Measurements from ENCODE around the gene SMIM13. TPM values are rescaled to one million over a fixed set of nuclear protein-coding genes. Genes with fewer than 3 reads are reported as not detected.
A peak's percentile ranks its signal among the peaks of the same experiment; 100 is the strongest.
"Not testable (repeated sequence)": the region's sequence is repeated elsewhere in the genome, so short reads cannot be mapped to it uniquely, and the experiment has no call there.

The SMIM13 gene
- total RNA-seq, 1 experiment from 2014 or later = 5.7 TPM

DNA sequence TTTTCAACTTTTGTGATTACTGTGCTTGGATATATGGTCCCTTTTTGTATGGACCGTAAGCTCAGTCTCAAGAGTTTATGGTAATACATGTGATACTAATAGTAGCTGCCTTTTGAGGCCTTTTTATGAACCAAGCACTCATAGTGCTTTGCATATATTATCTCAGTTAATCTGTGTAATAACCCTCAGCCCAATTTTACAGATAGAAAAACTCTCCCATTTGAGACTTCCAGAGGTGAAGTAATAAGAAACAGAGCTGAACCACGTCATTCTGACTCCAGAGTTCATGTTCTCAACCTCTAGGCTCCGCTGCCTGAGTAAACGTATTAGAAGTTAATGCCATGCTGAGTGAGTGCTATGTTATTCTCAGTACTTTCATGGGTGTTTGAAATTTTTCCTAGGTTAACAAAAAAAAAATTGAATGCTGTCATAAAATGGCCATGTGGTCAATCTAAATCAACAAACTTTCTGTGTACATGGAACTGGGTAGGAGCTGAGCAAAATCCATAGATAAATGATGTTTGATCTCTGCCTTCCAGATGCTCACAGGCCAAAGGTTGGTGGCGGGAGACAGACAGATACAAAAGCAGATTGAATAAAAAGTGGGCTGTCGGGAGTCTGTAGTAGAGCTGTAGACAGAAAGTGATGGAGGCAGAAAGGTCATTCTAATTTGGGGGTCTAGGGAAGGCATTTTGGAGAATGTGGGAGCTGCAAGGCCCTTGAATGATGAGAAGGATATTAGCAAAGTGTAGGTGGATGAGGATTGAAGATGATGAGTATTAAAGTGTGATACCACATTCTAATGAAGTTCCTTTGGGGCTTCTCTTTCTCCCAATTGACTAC lies 26.9 kb upstream of the SMIM13 start:
- H3K4me3 ChIP-seq (ENCODE audit: insufficient read depth, low read depth, low read length) = no peak overlapping the region
- no peak for DNase-seq
- no peaks in the 10 kb centered on the region for H3K27me3 ChIP-seq (ENCODE audit: control insufficient read depth, insufficient read depth, low read length)
- H3K36me3 ChIP-seq (replicated peaks; ENCODE audit: control insufficient read depth, insufficient read depth, low read length) = no peaks in the 10 kb centered on the region

GRCh38 chr6:11067348-11067747 lies 26.3 kb upstream of the SMIM13 start:
- no peak for DNase-seq
- no peaks in the 10 kb centered on the region for H3K27me3 ChIP-seq (ENCODE audit: control insufficient read depth, insufficient read depth, low read length)
- H3K36me3 ChIP-seq (replicated peaks; ENCODE audit: control insufficient read depth, insufficient read depth, low read length) = no peaks in the 10 kb centered on the region
- H3K4me3 ChIP-seq (ENCODE audit: insufficient read depth, low read depth, low read length) = no peak overlapping the region

- Histone ChIP-seq H3K27me3 (ENCODE audit: control insufficient read depth, insufficient read depth, low read length) (no peaks in the 10 kb centered on the region), H3K4me3 (ENCODE audit: insufficient read depth, low read depth, low read length) (no peak overlapping the region), H3K36me3 (replicated peaks; ENCODE audit: control insufficient read depth, insufficient read depth, low read length) (no peaks in the 10 kb centered on the region)
- no peak for DNase-seq
Observed at GRCh38 chr6:11069760-11070159, 23.9 kb upstream of the SMIM13 start.

DNA sequence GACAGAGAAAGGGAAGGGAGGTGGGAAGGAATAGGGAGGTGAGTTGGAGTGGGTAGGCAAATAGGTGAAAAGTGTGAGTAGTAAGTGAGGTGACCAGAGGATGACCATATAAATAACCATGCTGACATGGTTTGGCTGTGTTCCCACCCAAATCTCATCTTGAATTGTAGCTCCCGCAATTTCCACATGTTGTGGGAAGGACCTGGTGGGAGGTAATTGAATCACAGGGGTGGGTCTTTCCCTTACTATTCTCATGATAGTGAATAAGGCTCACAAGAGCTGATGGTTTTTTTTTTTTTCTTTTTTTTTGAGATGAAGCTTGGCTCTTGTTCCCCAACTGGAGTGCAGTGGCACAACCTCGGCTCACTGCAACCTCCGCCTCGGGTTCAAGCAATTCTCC lies 21.5 kb upstream of the SMIM13 start:
- H3K27me3 ChIP-seq (ENCODE audit: control insufficient read depth, insufficient read depth, low read length) = no peaks in the 10 kb centered on the region
- no peaks in the 10 kb centered on the region for H3K36me3 ChIP-seq (replicated peaks; ENCODE audit: control insufficient read depth, insufficient read depth, low read length)
- no peak for DNase-seq
- no peak overlapping the region for H3K4me3 ChIP-seq (ENCODE audit: insufficient read depth, low read depth, low read length)

DNA sequence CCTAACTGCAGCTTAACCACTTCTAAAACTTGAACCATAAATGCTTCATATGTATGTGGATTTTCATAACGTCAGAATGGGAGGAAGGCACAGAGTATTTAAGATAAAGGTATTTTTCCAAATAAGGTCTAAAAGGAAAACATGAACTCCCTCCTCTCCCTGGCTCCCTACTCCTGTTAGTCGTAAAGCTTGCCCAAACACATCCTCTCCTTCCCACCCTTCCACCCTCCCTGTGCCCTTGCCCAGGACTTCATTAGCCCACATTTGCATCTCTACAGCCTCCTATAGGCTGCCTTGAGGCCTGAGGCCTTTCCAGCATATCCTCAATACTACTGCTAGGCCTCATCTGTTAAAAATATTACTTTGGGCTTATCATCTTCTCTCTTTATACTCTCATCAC lies 17.1 kb upstream of the SMIM13 start:
- no peaks in the 10 kb centered on the region for H3K27me3 ChIP-seq (ENCODE audit: control insufficient read depth, insufficient read depth, low read length)
- DNase-seq = peak; percentile 35
- no peak overlapping the region for H3K4me3 ChIP-seq (ENCODE audit: insufficient read depth, low read depth, low read length)
- no peaks in the 10 kb centered on the region for H3K36me3 ChIP-seq (replicated peaks; ENCODE audit: control insufficient read depth, insufficient read depth, low read length)

- H3K27me3 ChIP-seq (ENCODE audit: control insufficient read depth, insufficient read depth, low read length) = no peaks in the 10 kb centered on the region
- H3K36me3 ChIP-seq (replicated peaks; ENCODE audit: control insufficient read depth, insufficient read depth, low read length) = no peaks in the 10 kb centered on the region
- no peak overlapping the region for H3K4me3 ChIP-seq (ENCODE audit: insufficient read depth, low read depth, low read length)
- no peak for DNase-seq
Observed at GRCh38 chr6:11078266-11078665, 15.4 kb upstream of the SMIM13 start.

DNA sequence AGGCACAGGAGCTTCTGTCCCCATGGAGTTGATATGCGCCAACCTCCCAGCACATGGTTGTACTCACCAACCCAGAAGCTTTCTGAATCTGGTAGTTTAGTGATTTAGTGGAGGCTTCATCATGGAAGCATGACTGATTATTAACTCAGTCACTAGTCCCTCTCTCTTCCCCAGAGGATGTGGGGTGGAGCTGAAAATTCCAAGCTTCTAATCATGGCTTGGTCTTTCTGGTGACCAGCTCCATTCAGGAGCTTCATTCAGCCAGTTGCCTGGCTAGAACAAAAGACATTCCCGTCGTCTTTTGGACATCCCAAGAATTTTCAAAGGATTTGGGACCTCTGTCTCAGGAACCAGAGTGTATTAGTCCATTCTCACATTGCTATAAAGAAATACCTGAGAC lies 13.3 kb upstream of the SMIM13 start:
- no peak for DNase-seq
- H3K36me3 ChIP-seq (replicated peaks; ENCODE audit: control insufficient read depth, insufficient read depth, low read length) = no peaks in the 10 kb centered on the region
- no peak overlapping the region for H3K4me3 ChIP-seq (ENCODE audit: insufficient read depth, low read depth, low read length)

DNA sequence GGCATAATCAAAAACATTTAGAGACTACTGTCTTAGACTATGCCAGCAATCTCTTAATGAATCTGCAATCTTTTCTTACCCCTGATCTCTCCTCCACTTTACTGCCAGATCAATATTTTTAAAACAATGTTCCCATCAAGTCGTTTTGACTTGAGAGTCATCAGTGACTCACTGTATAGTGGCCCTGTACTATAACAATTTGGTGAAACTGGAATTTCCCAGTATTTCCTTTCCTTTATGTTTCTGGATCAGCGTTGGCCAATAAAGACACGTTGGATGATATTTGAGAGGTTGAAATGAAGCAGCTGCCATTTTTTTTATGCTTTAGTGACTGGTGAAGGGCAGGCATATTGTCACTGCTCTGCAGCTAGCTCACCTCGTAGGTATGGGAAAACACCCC lies 10.1 kb upstream of the SMIM13 start:
- no peak for DNase-seq
- Histone ChIP-seq H3K36me3 (replicated peaks; ENCODE audit: control insufficient read depth, insufficient read depth, low read length) (no peaks in the 10 kb centered on the region), H3K4me3 (ENCODE audit: insufficient read depth, low read depth, low read length) (no peak overlapping the region), H3K27me3 (ENCODE audit: control insufficient read depth, insufficient read depth, low read length) (no peaks in the 10 kb centered on the region)

More for the DNA sequence above, 13.3 kb upstream of the SMIM13 start:
- no peaks in the 10 kb centered on the region for H3K27me3 ChIP-seq (ENCODE audit: control insufficient read depth, insufficient read depth, low read length)

DNA sequence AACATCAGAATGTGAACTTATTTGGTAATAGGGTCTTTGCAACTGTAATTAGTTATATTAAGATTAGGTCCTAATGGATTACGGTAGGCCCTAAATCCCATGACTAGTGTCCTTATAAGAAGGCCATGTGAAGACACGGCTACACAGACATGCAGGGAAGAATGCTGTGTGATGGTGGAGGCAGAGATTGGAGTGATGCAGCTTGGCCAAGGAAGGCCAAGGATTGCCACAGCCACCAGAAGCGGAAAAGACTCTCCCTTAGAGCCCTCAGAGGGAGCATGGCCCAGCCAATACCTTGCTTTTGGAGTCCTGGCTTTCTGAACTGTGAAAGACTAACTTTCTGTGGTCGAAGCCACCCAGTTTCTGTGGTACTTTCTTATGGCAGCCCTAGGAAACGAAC lies 9.7 kb upstream of the SMIM13 start:
- Histone ChIP-seq H3K4me3 (ENCODE audit: insufficient read depth, low read depth, low read length) (no peak overlapping the region), H3K27me3 (ENCODE audit: control insufficient read depth, insufficient read depth, low read length) (no peaks in the 10 kb centered on the region), H3K36me3 (replicated peaks; ENCODE audit: control insufficient read depth, insufficient read depth, low read length) (no peaks in the 10 kb centered on the region)
- no peak for DNase-seq

GRCh38 chr6:11085758-11086435 lies 7.7 kb upstream of the SMIM13 start:
- DNase-seq = no peak
- no peaks in the 10 kb centered on the region for H3K36me3 ChIP-seq (replicated peaks; ENCODE audit: control insufficient read depth, insufficient read depth, low read length)
- no peak overlapping the region for H3K4me3 ChIP-seq (ENCODE audit: insufficient read depth, low read depth, low read length)
- no peaks in the 10 kb centered on the region for H3K27me3 ChIP-seq (ENCODE audit: control insufficient read depth, insufficient read depth, low read length)

- H3K4me3 ChIP-seq (ENCODE audit: insufficient read depth, low read depth, low read length) = peak overlapping the region; percentile 12; the same call in 1 of the 2 replicates
- not testable (repeated sequence) for H3K36me3 ChIP-seq (replicated peaks; ENCODE audit: control insufficient read depth, insufficient read depth, low read length); DNase-seq; H3K27me3 ChIP-seq (ENCODE audit: control insufficient read depth, insufficient read depth, low read length)
Observed at GRCh38 chr6:11087141-11087812, 6.4 kb upstream of the SMIM13 start.

- Histone ChIP-seq H3K4me3 (ENCODE audit: insufficient read depth, low read depth, low read length) (no peak overlapping the region), H3K36me3 (replicated peaks; ENCODE audit: control insufficient read depth, insufficient read depth, low read length) (no peaks in the 10 kb centered on the region), H3K27me3 (ENCODE audit: control insufficient read depth, insufficient read depth, low read length) (no peaks in the 10 kb centered on the region)
- DNase-seq = no peak
Observed at GRCh38 chr6:11089695-11090094, 3.9 kb upstream of the SMIM13 start.

DNA sequence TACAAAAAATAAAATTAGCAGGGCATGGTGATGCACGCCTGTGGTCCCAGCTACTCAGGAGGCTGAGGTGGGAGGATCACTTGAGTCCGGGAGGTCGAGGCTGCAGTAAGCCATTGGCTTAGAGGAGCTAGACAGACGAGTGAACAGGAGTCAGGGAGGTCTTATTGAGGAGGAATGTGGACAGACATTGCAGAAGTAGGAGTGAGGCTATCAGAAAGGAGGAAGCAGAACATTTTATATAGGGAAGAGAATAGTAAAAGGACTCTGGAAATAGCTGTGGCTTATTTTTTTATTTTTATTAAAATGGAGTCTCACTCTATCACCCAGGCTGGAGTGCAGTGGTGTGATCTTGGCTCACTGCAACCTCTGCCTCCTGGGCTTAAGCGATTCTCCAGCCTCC lies 2.5 kb upstream of the SMIM13 start:
- DNase-seq; H3K36me3 ChIP-seq (replicated peaks; ENCODE audit: control insufficient read depth, insufficient read depth, low read length); H3K27me3 ChIP-seq (ENCODE audit: control insufficient read depth, insufficient read depth, low read length); H3K4me3 ChIP-seq (ENCODE audit: insufficient read depth, low read depth, low read length): not testable (repeated sequence)

DNA sequence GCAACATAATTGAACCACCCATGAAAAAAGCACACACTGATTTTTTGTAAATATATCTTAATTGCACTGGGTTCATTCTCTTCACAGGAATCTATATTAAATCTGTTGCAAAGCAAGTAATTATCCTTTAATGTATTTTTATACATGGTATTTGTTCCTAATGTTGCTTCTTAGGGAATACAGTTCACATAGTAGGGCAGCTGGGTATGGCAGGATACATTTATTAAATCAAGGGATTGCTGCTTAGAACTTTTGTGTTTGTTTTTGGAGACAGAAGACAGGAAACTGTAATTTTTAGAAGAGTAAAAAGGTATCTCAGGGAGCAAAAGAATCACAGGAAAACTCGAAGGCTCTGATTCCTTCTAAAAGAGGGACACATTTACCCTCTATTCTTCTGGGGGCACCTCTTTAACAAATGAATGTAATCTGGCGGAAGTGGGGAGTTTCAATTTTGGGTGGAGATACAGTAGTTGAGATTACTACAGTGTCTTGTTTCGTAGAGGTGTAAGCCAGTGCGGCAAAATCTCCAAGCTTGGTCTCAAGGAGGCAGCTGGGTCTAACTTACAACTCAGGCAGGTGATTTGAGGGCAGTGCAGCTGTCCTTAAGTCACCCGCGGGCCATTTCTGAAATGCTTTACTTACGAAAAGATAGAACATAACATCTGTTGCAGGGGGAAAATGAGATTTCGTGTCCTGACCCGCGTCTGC lies 812 bp upstream of the SMIM13 start:
- no peaks in the 10 kb centered on the region for H3K36me3 ChIP-seq (replicated peaks; ENCODE audit: control insufficient read depth, insufficient read depth, low read length)
- H3K4me3 ChIP-seq (ENCODE audit: insufficient read depth, low read depth, low read length) = peak overlapping the region; percentile 98
- DNase-seq = no peak
- H3K27me3 ChIP-seq (ENCODE audit: control insufficient read depth, insufficient read depth, low read length) = no peaks in the 10 kb centered on the region

DNA sequence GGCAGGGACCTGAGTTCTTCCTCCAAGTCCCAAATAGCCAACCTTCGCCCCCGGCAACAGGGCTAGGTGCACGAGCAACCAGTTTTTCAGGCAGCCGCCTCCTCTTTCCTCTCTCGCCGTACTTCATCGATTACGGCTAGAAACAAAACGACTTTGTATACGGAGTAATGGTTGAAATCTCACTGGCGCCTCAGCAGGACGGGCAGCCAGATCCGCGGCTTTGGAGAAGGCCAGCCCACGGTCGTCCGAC lies 333 bp upstream of the SMIM13 start:
- DNase-seq = no peak
- no peaks in the 10 kb centered on the region for H3K36me3 ChIP-seq (replicated peaks; ENCODE audit: control insufficient read depth, insufficient read depth, low read length)
- H3K4me3 ChIP-seq (ENCODE audit: insufficient read depth, low read depth, low read length) = peak overlapping the region; percentile 98
- H3K27me3 ChIP-seq (ENCODE audit: control insufficient read depth, insufficient read depth, low read length) = no peaks in the 10 kb centered on the region
